Transverse colon (tissue), 4 donors: ENCODE data around the gene ANKEF1. TPM values are rescaled to one million over a fixed set of nuclear protein-coding genes. Genes with fewer than 3 reads are reported as not detected.

Experiments used
- DNase-seq: peaks from one replicate; pipeline ENCODE4 v3.0.0-alpha.2; 2019
- H3K27ac ChIP-seq, 4 donors: fragments of 200-600 bp; sonication (generic); 2 replicates each; pipeline ENCODE4 v1.5.1; 2016 to 2018; ENCODE audit warnings: inconsistent platforms in 4 of 4
- H3K27me3 ChIP-seq: fragments of 200-600 bp; sonication (generic); 2 replicates; pipeline ENCODE4 v1.5.1; 2017; ENCODE audit warnings: inconsistent platforms
- H3K36me3 ChIP-seq, 4 donors: fragments of 200-600 bp; sonication (generic); 2 replicates each; pipeline ENCODE4 v1.5.1; 2017 to 2019; ENCODE audit warnings: inconsistent platforms in 4 of 4
- H3K4me1 ChIP-seq, 4 donors: fragments of 200-600 bp; sonication (generic); 2 replicates each; pipeline ENCODE4 v1.5.1; 2017 to 2020; ENCODE audit warnings: inconsistent platforms in 4 of 4
- H3K4me3 ChIP-seq, 4 donors: fragments of 200-600 bp; sonication (generic); 1 replicate in 1 of 4; 2 replicates in 3 of 4; pipeline versions ENCODE4 v1.5.1 to v1.6.1; 2017 to 2019; ENCODE audit warnings: inconsistent platforms in 4 of 4
- H3K9me3 ChIP-seq, 2 donors: fragments of 200-600 bp; sonication (generic); 2 replicates each; pipeline ENCODE4 v1.5.1; 2017 to 2019; ENCODE audit warnings: inconsistent platforms in 2 of 2
- CTCF ChIP-seq, 5 experiments: fragments of 200-600 bp in 3 of 5; fragments of 450-650 bp in 2 of 5; sonication (generic) in 3 of 5; IDR thresholded peaks; 1 replicate in 2 of 5; 2 replicates in 3 of 5; pipeline ENCODE4 v1.5.1; 2016 to 2017; ENCODE audit warnings: antibody characterized with exemption in 5 of 5, inconsistent platforms in 3 of 5, mild to moderate bottlenecking in 2 of 5, moderate library complexity in 1 of 5
- EP300 ChIP-seq: sonication (generic); formaldehyde crosslinking; IDR thresholded peaks from one replicate; pipeline ENCODE4 v1.6.1; 2017; ENCODE audit warnings: antibody characterized with exemption, low read depth
- POLR2A ChIP-seq: fragments of 450-650 bp; IDR thresholded peaks from one replicate; pipeline ENCODE4 v1.6.1; 2016; ENCODE audit warnings: antibody characterized with exemption, mild to moderate bottlenecking, moderate library complexity
- POLR2AphosphoS5 ChIP-seq, 3 donors: sonication (generic); formaldehyde crosslinking; IDR thresholded peaks; one replicate each; pipeline ENCODE4 v1.6.1; 2016; ENCODE audit warnings: antibody characterized with exemption in 3 of 3
- WGBS, 2 donors: methylation state at CpG; one replicate each; pipeline ENCODE4 v1.1.5; 2018; ENCODE audit warnings: low coverage in 1 of 2; 5-methylcytosine and 5-hydroxymethylcytosine counted together
- in situ Hi-C, 4 donors: fragments of 200-750 bp; cut with MboI; loops; one replicate each; pipeline versions ENCODE4 v1.15.0 to v1.15.1; 2017; ENCODE audit warnings: low sequenced_read_pairs in 3 of 4, low pct_ligation_motif_present in 1 of 4, low pct_unique_long_range_greater_than_20kb in 1 of 4
- intact Hi-C: fragments of 100-400 bp; cut with DNase I; formaldehyde crosslinking; loops from one replicate; pipeline ENCODE4 v1.15.1; 2023; ENCODE audit warnings: low total_unique reads
- total RNA-seq, 4 donors: library from RNA; depleted of rRNA; stranded (reverse); fragments of >200 nt; gene quantifications; one replicate each; pipeline ENCODE4 v1.1.0, GENCODE V29; 2016

The ANKEF1 gene
- total RNA-seq, 4 donors from 2014 or later: 0.60 to 5.6 (median 4.7) TPM

- 79% methylated on average over 2 of the region's 2 CpGs; no CpG with 5 or more reads in 1 of the 2 donors for WGBS, 2 donors
- intact Hi-C loops (no loop called here), in situ Hi-C loops (no loop called here)
- Histone ChIP-seq H3K9me3 (no peaks in the 10 kb centered on the region), H3K36me3 (no peaks in the 10 kb centered on the region), H3K4me1 (no peaks in the 10 kb centered on the region), H3K4me3 (no peak overlapping the region), H3K27ac (no peak overlapping the region), H3K27me3 (no peaks in the 10 kb centered on the region)
- no peak for DNase-seq
- TF ChIP-seq POLR2A (no peak), CTCF (IDR thresholded peaks at IDR 0.05) (no peak), POLR2AphosphoS5 (IDR thresholded peaks at IDR 0.05) (no peak), EP300 (no peak)
These were observed 26.9 kb downstream of the ANKEF1 start for GRCh38 chr20:10061641-10062040.

GRCh38 chr20:10063482-10063881 is 28.7 kb downstream of the ANKEF1 start:
- DNase-seq: no peak
- intact Hi-C loops (no loop called here), in situ Hi-C loops (no loop called here)
- Histone ChIP-seq H3K27ac (no peak overlapping the region), H3K4me3 (no peak overlapping the region), H3K36me3 (no peaks in the 10 kb centered on the region), H3K9me3 (no peaks in the 10 kb centered on the region), H3K27me3 (no peaks in the 10 kb centered on the region), H3K4me1 (no peaks in the 10 kb centered on the region)
- TF ChIP-seq EP300 (no peak), CTCF (IDR thresholded peaks at IDR 0.05) (no peak), POLR2AphosphoS5 (IDR thresholded peaks at IDR 0.05) (no peak), POLR2A (no peak)
- WGBS, 2 donors: 98% methylated on average over 2 of the region's 2 CpGs; no CpG with 5 or more reads in 1 of the 2 donors

GRCh38 chr20:10064611-10065010 is 29.8 kb downstream of the ANKEF1 start:
- intact Hi-C loops: no loop called here
- in situ Hi-C loops: no loop called here
- Histone ChIP-seq H3K27me3 (no peaks in the 10 kb centered on the region), H3K36me3 (no peaks in the 10 kb centered on the region), H3K4me1 (no peaks in the 10 kb centered on the region), H3K4me3 (no peak overlapping the region), H3K27ac (no peak overlapping the region), H3K9me3 (no peaks in the 10 kb centered on the region)
- no peak for DNase-seq
- WGBS, 2 donors: 50 to 79% methylated on average over 1 of the region's 1 CpG
- TF ChIP-seq POLR2AphosphoS5 (IDR thresholded peaks at IDR 0.05) (no peak), EP300 (no peak), POLR2A (no peak), CTCF (IDR thresholded peaks at IDR 0.05) (no peak)

GRCh38 chr20:10065154-10065833 is 30.5 kb downstream of the ANKEF1 start:
- in situ Hi-C loops (no loop called here), intact Hi-C loops (no loop called here)
- H3K27me3 ChIP-seq: no peaks in the 10 kb centered on the region
- WGBS, 2 donors: 92 to 100% methylated on average over 2 to 3 of the region's 3 CpGs
- H3K9me3 ChIP-seq: no peaks in the 10 kb centered on the region
- no peak for DNase-seq
- H3K36me3 ChIP-seq: no peaks in the 10 kb centered on the region
- no peak overlapping the region for H3K4me3 ChIP-seq
- H3K4me1 ChIP-seq: no peaks in the 10 kb centered on the region
- H3K27ac ChIP-seq: no peak overlapping the region
- TF ChIP-seq POLR2AphosphoS5 (IDR thresholded peaks at IDR 0.05) (no peak), POLR2A (no peak), EP300 (no peak), CTCF (IDR thresholded peaks at IDR 0.05) (no peak)
